Caco-2 (cell line): Measurements from ENCODE around the gene SYT11. TPM values are rescaled to one million over a fixed set of nuclear protein-coding genes. Genes with fewer than 3 reads are reported as not detected.

Experiments used
- BruUV-seq: library from RNA; stranded (reverse); fragments of 400-500 nt; replicated peaks from 2 replicates; lab custom pipeline; 2021; lab: Mats Ljungman, UMichigan
- CTCF ChIA-PET: fragments of 300-600 bp; sonication (Branson Sonifier 250); formaldehyde crosslinking; loops from one replicate; lab custom pipeline; 2022; ENCODE audit warnings: antibody characterized with exemption; lab: Charles Lee
- POLR2A ChIA-PET: fragments of 300-600 bp; sonication (Branson Sonifier 250); formaldehyde crosslinking; loops from one replicate; lab custom pipeline; 2022; ENCODE audit warnings: antibody characterized with exemption; lab: Charles Lee
- DNase-seq, 2 experiments: peaks; one replicate each; pipeline versions ENCODE4 v3.0.0 to v3.0.0-alpha.2; 2020 to 2022
- H3K27me3 ChIP-seq: replicated peaks from 2 replicates; pipeline ENCODE4 v1.6.0; 2011; ENCODE audit warnings: low read length; ENCODE audit not compliant: control insufficient read depth, insufficient read depth
- H3K36me3 ChIP-seq: 2 replicates; pipeline ENCODE4 v1.5.1; 2011; ENCODE audit warnings: low read length; ENCODE audit not compliant: control insufficient read depth, insufficient read depth
- H3K4me1 ChIP-seq: fragments of 250-450 bp; sonication (Bioruptor Pico); 2 replicates; pipeline ENCODE4 v1.5.1; 2020; ENCODE audit warnings: mild to moderate bottlenecking
- H3K4me3 ChIP-seq: 2 replicates; pipeline ENCODE4 v1.5.1; 2011; ENCODE audit warnings: low read depth, mild to moderate bottlenecking, control low read depth, low read length
- H3K9me3 ChIP-seq: fragments of 250-450 bp; sonication (Bioruptor Pico); 2 replicates; pipeline ENCODE4 v1.5.1; 2020; ENCODE audit warnings: mild to moderate bottlenecking, moderate library complexity
- H3K27ac Mint-ChIP-seq: one replicate; pipeline ENCODE4 v1.8.0; 2022; ENCODE audit warnings: mixed read lengths; ENCODE audit not compliant: unreplicated experiment
- H3K27me3 Mint-ChIP-seq: one replicate; pipeline ENCODE4 v1.8.0; 2022; ENCODE audit warnings: mixed read lengths; ENCODE audit not compliant: insufficient read depth, unreplicated experiment
- H3K36me3 Mint-ChIP-seq: one replicate; pipeline ENCODE4 v1.8.0; 2022; ENCODE audit warnings: mild to moderate bottlenecking, mixed read lengths; ENCODE audit not compliant: insufficient read depth, unreplicated experiment
- H3K4me1 Mint-ChIP-seq: one replicate; pipeline ENCODE4 v1.8.0; 2022; ENCODE audit warnings: low read depth, mixed read lengths; ENCODE audit not compliant: unreplicated experiment
- H3K4me3 Mint-ChIP-seq: one replicate; pipeline ENCODE4 v1.8.0; 2022; ENCODE audit warnings: mild to moderate bottlenecking, moderate library complexity, mixed read lengths; ENCODE audit not compliant: unreplicated experiment
- H3K9me3 Mint-ChIP-seq: one replicate; pipeline ENCODE4 v1.8.0; 2022; ENCODE audit warnings: mixed read lengths; ENCODE audit not compliant: unreplicated experiment
- intact Hi-C: fragments of 100-400 bp; cut with micrococcal nuclease; formaldehyde crosslinking; loops from one replicate; pipeline ENCODE4 v1.10.0; 2022; ENCODE audit not compliant: unreplicated experiment
- total RNA-seq: library from RNA; stranded (reverse); gene quantifications from 2 replicates; pipeline ENCODE4 v1.2.3, GENCODE V29; 2022
- TF ChIP-seq, protein P1 (sequence below), 2 experiments: fragments of 200-600 bp in 1 of 2; IDR thresholded peaks; 1 replicate in 1 of 2; 2 replicates in 1 of 2; pipeline versions ENCODE4 v1.5.1 to v1.8.0; 2011 to 2022; ENCODE audit warnings: antibody characterized with exemption in 1 of 2, control low read depth in 1 of 2, inconsistent platforms in 1 of 2, low read depth in 1 of 2, low read length in 1 of 2, mild to moderate bottlenecking in 1 of 2, moderate library complexity in 1 of 2; ENCODE audit not compliant: insufficient read depth in 1 of 2, severe bottlenecking in 1 of 2, unreplicated experiment in 1 of 2

SYT11 gene
- total RNA-seq, 1 experiment from 2014 or later: 0.05 TPM

DNA sequence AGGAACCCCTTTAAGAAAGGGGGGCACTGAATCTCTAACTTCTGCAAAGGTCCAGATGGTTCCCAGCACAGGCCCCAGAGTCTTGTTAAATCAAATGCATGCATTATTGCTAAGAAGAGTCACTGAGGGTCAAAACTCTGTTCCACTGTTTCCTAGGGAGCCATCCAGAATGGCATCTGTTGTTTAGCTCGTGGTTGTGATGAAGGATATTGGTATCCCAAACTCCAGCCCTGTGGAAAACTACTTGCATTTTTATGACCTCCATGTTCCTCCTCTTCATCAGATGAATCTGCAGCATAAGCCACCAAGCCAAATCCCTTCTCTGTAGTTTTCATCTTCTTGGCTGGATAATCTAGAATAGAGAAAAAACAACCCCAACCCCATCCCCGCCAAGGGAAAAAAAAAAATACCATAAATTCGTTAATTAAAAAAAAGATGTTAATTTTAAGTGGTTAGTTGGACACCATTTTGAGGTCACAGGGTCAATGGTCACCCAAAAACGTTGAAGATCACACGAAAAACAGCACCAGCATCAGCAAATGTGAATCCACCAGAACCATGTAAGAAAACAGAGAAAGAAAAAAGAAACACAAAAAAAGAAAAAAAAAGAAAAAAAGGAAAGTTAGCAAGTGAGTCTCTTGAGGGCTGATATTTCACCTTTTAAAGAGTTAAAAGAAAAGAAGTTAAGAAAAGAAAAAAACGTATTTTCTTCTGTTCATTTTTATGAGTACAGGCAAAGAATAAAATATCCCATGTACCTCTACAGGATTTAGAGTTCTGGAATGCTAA lies 54.8 kb downstream of the SYT11 start:
- BruUV-seq: no TSS peak
- Histone ChIP-seq H3K27me3 (no peaks in the 10 kb centered on the region), H3K36me3 (peaks cover 9% of the 10 kb centered on the region), H3K4me3 (no peak overlapping the region), H3K4me1 (0 out of 2 replicates have a peak, but pooled peaks cover 7% of the 10 kb centered on the region), H3K9me3 (no peaks in the 10 kb centered on the region)
- ChIA-PET CTCF (no interaction called here), POLR2A (no interaction called here)
- no peak for DNase-seq
- intact Hi-C loops: loop anchor here (10.0 kb wide), 1 partner anchor 59 kb away; the partner anchor contains the start of genes GON4L and SYT11
- no peaks in the 10 kb centered on the region for H3K9me3 Mint-ChIP-seq
- peaks cover 42% of the 10 kb centered on the region for H3K36me3 Mint-ChIP-seq
- H3K4me3 Mint-ChIP-seq: no peak overlapping the region
- H3K27me3 Mint-ChIP-seq: no peaks in the 10 kb centered on the region
- TF ChIP-seq, protein P1, sequence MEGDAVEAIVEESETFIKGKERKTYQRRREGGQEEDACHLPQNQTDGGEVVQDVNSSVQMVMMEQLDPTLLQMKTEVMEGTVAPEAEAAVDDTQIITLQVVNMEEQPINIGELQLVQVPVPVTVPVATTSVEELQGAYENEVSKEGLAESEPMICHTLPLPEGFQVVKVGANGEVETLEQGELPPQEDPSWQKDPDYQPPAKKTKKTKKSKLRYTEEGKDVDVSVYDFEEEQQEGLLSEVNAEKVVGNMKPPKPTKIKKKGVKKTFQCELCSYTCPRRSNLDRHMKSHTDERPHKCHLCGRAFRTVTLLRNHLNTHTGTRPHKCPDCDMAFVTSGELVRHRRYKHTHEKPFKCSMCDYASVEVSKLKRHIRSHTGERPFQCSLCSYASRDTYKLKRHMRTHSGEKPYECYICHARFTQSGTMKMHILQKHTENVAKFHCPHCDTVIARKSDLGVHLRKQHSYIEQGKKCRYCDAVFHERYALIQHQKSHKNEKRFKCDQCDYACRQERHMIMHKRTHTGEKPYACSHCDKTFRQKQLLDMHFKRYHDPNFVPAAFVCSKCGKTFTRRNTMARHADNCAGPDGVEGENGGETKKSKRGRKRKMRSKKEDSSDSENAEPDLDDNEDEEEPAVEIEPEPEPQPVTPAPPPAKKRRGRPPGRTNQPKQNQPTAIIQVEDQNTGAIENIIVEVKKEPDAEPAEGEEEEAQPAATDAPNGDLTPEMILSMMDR (IDR thresholded peaks at IDR 0.05; ENCODE audit: insufficient read depth in 1 of 2, low read depth in 1 of 2, low read length in 1 of 2, severe bottlenecking in 1 of 2, unreplicated experiment in 1 of 2): no peak
- H3K4me1 Mint-ChIP-seq: peaks cover 15% of the 10 kb centered on the region
- H3K27ac Mint-ChIP-seq: no peak overlapping the region

DNA sequence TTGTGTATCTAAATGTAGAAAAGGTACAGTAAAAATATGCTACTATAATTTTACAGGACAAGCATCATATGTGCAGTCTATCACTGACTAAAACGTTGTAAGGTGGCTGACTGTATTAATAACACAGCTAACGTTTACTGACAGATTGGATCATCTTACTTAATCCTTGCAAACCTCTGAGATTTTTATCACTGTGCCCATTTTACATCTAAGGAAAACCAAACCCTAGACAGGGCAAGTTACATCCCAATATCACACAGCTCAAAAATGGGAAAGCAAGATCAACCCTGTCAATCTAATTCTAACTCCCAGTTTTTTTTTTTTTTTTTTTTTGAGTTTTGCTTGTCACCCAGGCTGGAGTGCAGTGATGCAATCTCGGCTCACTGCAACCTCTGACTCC lies 59.3 kb downstream of the SYT11 start:
- no peaks in the 10 kb centered on the region for H3K9me3 Mint-ChIP-seq
- no peaks in the 10 kb centered on the region for H3K36me3 Mint-ChIP-seq
- no peaks in the 10 kb centered on the region for H3K27me3 Mint-ChIP-seq
- Histone ChIP-seq H3K36me3 (peaks cover 12% of the 10 kb centered on the region), H3K27me3 (no peaks in the 10 kb centered on the region), H3K4me3 (no peak overlapping the region), H3K4me1 (no peaks in the 10 kb centered on the region), H3K9me3 (no peaks in the 10 kb centered on the region)
- no peak overlapping the region for H3K4me3 Mint-ChIP-seq
- ChIA-PET CTCF (no interaction called here), POLR2A (interaction anchor here (0.6 kb wide), 1 partner anchor 24 kb away, joined by 3 read pairs; no protein-coding TSS in a partner anchor)
- TF ChIP-seq, protein P1 (IDR thresholded peaks at IDR 0.05; ENCODE audit: insufficient read depth in 1 of 2, low read depth in 1 of 2, low read length in 1 of 2, severe bottlenecking in 1 of 2, unreplicated experiment in 1 of 2): no peak
- H3K4me1 Mint-ChIP-seq: peaks cover 4% of the 10 kb centered on the region
- BruUV-seq: no TSS peak
- intact Hi-C loops: loop anchor here (10.0 kb wide), 1 partner anchor 64 kb away; the partner anchor contains the start of genes GON4L and SYT11
- no peak overlapping the region for H3K27ac Mint-ChIP-seq
- no peak for DNase-seq

DNA sequence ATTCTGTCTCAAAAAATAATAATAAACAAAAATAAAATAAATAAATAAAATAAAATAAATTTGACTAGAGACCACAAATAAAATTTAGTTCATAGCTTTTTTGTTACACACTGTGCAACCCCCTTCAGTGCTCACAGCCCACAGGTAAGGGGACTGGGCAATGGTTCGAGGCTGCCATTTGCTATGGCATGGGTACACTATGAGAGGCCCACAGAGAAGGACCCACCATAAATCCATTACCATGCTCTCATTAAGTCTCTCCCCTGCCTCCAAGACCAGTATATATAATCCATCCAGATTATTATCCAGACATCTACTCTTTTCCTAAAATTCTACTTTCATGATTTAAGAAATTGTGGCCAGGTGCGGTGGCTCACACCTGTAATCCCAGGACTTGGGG lies 60.4 kb downstream of the SYT11 start:
- no peaks in the 10 kb centered on the region for H3K27me3 ChIP-seq
- H3K27ac Mint-ChIP-seq: no peak overlapping the region
- H3K4me1 Mint-ChIP-seq: peaks cover 3% of the 10 kb centered on the region
- no peaks in the 10 kb centered on the region for H3K27me3 Mint-ChIP-seq
- BruUV-seq: no TSS peak
- no peaks in the 10 kb centered on the region for H3K4me1 ChIP-seq
- ChIA-PET POLR2A (no interaction called here), CTCF (no interaction called here)
- DNase-seq: no peak
- no peaks in the 10 kb centered on the region for H3K9me3 Mint-ChIP-seq
- intact Hi-C loops: loop anchor here (10.0 kb wide), 1 partner anchor 65 kb away; the partner anchor contains the start of genes GON4L and SYT11
- peaks cover 7% of the 10 kb centered on the region for H3K36me3 ChIP-seq
- no peaks in the 10 kb centered on the region for H3K9me3 ChIP-seq
- no peak overlapping the region for H3K4me3 ChIP-seq
- TF ChIP-seq, protein P1 (IDR thresholded peaks at IDR 0.05; ENCODE audit: insufficient read depth in 1 of 2, low read depth in 1 of 2, low read length in 1 of 2, severe bottlenecking in 1 of 2, unreplicated experiment in 1 of 2): no peak
- no peaks in the 10 kb centered on the region for H3K36me3 Mint-ChIP-seq
- no peak overlapping the region for H3K4me3 Mint-ChIP-seq
